Hypothalamus (tissue), 51 donors: Measurements from ENCODE around the gene MGA.
A peak's percentile ranks its signal among the peaks of the same experiment; 100 is the strongest.

Experiments used
- DNase-seq, 51 donors: peaks; one replicate each; lab custom pipeline; 2025; lab: John Stamatoyannopoulos, UW

The MGA gene

GRCh38 chr15:41780266-41780665 is 120.1 kb downstream of the MGA start:
- DNase-seq, result no peak

GRCh38 chr15:41780727-41781126 is 120.5 kb downstream of the MGA start:
- DNase-seq, result no peak

GRCh38 chr15:41782371-41783282 is 122.4 kb downstream of the MGA start:
- DNase-seq, result no peak

GRCh38 chr15:41783296-41783695 is 123.1 kb downstream of the MGA start:
- DNase-seq, result no peak

GRCh38 chr15:41788262-41788661 is 128.1 kb downstream of the MGA start:
- no peak for DNase-seq

- DNase-seq, result peak in 1 of 51 donors; percentile 14
Measured at GRCh38 chr15:41789236-41789635, 129.0 kb downstream of the MGA start.

GRCh38 chr15:41789662-41790061 is 129.5 kb downstream of the MGA start:
- no peak for DNase-seq

GRCh38 chr15:41790169-41790568 is 130.0 kb downstream of the MGA start:
- no peak for DNase-seq

- DNase-seq, result no peak
Measured at GRCh38 chr15:41790756-41791546, 130.7 kb downstream of the MGA start.

GRCh38 chr15:41791547-41791937 is 131.3 kb downstream of the MGA start:
- DNase-seq, result no peak

GRCh38 chr15:41792000-41792637 is 131.9 kb downstream of the MGA start:
- DNase-seq, result no peak

- no peak for DNase-seq
Measured at GRCh38 chr15:41794081-41794480, 133.9 kb downstream of the MGA start.

GRCh38 chr15:41795996-41796856 is 136.0 kb downstream of the MGA start:
- peak in 1 of 51 donors; percentile 29 for DNase-seq

- DNase-seq, result no peak
Measured at GRCh38 chr15:41797201-41797944, 137.2 kb downstream of the MGA start.

- no peak for DNase-seq
Measured at GRCh38 chr15:41798607-41799487, 138.6 kb downstream of the MGA start.

GRCh38 chr15:41799488-41799805 is 139.2 kb downstream of the MGA start:
- no peak for DNase-seq

- DNase-seq, result no peak
Measured at GRCh38 chr15:41801185-41801584, 141.0 kb downstream of the MGA start.

- no peak for DNase-seq
Measured at GRCh38 chr15:41801850-41802455, 141.7 kb downstream of the MGA start.
